Germinal center (tissue), 1 donor: Measurements from ENCODE around the gene PRDX1.

Source experiments
- DNase-seq: peaks from one replicate; pipeline ENCODE4 v3.0.0; 2012; ENCODE audit warnings: mixed read lengths, low spot score

The PRDX1 gene

GRCh38 chr1:45521413-45522323 lies at the start of gene PRDX1:
PRDX1 (minus strand) TSS chr1:45521884; CDS start chr1:45519043, 2,841 bp downstream.
- DNase-seq: peak; percentile 92

- no peak for DNase-seq
Observed at GRCh38 chr1:45570631-45571030, 48.9 kb upstream of the PRDX1 start.

GRCh38 chr1:45569962-45570581 lies 48.4 kb upstream of the PRDX1 start:
- peak; percentile 73 for DNase-seq

GRCh38 chr1:45569571-45569961 lies 47.9 kb upstream of the PRDX1 start:
- no peak for DNase-seq

- DNase-seq: no peak
Observed at GRCh38 chr1:45568421-45568820, 46.7 kb upstream of the PRDX1 start.

DNA sequence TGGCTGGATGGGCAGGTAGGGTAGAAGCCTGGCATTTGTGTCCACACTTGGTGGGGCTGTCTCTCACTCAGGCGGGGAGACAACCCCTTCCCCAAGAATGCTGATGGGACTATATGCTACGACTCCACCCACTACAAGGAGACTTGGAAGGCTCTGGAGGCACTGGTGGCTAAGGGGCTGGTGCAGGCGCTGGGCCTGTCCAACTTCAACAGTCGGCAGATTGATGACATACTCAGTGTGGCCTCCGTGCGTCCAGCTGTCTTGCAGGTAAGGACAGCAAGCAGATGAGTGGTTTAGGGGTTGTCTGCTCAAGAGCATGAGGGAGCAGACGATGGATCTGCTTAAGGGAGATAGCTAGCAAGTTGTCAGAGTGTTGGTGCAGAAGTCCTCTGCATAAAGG lies 46.2 kb upstream of the PRDX1 start:
- DNase-seq: no peak

DNA sequence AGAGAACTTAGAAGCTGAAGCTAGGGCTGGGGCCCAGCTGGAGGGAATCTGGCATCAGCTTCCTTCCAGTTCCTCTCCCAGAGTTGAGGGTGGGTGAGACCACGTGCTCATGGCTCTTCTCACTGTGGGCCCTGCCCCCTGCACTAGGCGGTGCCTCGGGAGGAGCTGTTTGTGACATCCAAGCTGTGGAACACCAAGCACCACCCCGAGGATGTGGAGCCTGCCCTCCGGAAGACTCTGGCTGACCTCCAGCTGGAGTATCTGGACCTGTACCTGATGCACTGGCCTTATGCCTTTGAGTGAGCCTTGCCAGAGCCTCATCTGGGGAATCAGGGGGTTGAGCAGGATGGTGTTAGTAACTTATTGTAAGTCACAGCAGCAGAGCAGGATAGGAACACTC lies 45.0 kb upstream of the PRDX1 start:
- no peak for DNase-seq

DNA sequence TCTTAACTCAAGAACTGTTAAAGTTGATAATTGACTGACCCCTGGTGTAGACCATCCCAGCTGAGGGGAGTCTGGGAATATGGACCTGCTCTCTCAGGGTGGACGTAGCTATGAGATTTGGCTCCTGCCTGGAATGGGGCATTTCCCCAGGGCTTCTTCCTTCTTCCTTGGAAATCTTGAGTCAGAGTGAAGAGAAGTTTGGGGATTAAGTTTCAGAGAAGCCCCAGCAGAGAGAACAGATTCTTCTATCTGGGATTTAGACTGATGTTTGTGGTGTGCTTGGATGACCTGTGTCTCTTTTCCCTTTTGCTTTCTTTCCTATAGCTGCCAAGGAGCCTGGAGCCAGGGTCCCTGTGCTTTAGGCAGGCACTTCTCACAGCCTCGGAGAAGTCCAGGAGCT lies 42.2 kb upstream of the PRDX1 start:
- DNase-seq: no peak

GRCh38 chr1:45557422-45557944 lies 35.8 kb upstream of the PRDX1 start:
- no peak for DNase-seq

DNA sequence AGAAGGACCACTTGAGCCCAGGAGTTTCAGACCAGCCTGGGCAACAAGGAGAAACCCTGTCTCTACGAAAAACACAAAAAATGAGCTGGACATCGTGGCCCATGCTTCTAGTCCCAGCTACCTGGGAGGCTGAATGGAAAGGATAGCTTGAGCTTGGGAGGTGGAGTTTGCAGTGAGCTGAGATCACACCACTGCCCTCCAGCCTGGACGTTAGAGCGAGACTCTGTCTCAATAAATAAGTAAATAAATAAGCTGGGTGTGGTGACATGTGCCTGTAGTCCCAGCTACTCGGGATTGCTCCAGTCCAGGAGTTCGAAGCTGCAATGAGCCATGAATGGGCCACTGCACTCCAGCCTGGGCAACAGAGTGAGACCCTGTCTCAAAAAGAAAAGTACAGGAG lies 32.5 kb upstream of the PRDX1 start:
- DNase-seq: no peak

- no peak for DNase-seq
Observed at GRCh38 chr1:45552331-45552730, 30.6 kb upstream of the PRDX1 start.

DNA sequence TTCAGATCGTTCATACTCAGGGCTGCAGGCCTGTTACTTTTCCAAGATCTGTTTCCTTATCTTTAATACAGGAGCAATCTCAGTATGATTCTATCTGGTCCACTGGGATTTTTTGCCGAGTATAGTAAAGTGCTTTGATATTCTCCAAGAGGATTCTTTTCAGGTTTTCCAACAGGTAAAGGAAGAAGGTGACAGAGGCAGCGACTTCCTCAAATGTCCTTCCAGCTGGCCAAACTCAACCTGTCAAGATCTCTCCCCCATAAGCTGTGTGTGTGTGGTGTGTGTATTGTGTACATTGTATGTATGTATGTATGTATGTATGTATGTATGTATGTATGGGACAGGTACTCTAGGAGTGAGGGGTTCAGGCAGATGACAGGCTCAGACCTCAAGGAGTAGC lies 30.0 kb upstream of the PRDX1 start:
- DNase-seq: no peak

DNA sequence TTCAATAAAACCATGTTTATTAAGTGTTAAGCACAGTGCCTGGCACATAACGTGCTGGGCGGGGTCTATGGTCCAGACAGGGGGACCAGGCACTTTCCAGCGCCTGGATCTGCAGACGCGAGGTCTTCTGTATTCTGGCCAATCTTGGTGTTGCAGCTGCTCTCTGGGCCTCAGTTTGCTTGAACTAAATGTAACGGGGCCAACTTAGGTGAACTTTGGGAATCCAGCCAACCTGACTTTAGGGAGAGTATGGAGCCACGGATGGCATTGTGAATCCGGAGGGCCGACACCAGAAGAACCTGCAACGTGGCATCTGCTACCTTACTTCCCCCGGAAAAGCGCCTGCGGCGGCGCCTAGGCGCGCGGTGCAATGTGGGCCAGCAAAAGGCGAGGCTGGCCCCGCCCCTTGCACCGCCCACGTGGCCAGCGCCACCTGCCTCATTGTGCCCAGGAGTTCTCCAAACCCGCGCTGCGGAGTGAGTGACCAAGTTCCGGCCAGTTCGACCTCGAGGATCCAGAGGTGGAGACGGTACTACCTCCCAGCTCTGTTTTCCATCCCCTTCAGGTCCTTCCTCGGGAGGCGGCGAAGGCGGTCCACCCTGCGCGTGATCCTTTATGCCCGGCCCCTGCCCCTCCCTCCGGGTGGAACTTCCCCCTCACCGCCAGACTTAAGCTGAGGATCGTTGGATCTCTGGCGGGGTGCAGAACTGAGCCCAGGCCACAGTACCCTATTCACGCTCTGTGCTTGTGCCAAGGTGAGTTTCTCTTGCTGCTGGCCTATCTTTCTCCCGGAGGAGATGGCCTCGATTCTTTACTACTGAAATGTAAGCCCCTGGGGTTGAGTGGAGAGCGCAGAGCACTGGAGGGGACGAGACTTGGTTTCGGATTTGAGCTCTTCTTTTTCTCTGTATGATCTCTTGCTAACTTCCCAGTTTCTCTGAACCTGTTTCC lies 29.0 kb upstream of the PRDX1 start, which contains the start of gene AKR1A1:
AKR1A1 (plus strand) TSS at position 426 of the 951 bp plus-strand sequence. CDS start 10,969 bp downstream, outside the sequence.
- DNase-seq: peak; percentile 86

DNA sequence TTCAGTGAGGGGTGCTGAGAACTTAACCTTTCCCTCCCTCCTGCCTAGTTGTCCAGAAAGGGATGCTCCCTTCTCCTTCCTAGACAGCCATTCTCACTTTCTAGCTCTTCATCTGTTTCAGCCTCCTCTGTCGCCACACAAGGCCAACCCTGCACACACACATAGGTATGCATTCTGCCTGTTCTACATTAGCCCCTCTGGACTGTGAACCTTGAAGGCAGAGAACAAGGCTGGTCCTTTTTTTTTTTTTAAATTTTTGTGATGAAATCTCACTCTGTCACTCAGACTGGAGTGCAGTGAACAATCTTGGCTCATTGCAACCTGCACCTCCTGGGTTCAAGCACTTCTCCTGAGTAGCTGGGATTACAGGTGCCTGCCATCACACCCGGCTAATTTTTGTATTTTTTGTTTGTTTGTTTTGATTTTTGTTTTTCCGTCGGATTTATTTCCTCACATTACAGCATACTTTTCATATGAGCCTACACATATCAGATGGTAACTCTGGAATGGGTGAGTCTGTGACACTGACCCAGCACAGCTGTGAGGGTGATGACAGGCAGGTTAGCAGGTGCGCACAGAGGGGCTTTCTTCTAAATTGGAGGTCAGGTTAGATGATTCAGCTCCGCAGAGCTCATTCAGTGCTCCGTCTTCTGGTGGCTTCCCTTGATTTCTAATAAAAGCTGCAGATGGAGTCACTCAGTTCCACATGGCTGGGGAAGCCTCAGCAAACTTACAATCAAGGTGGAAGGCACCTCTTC lies 24.0 kb upstream of the PRDX1 start:
- DNase-seq: no peak

- no peak for DNase-seq
Observed at GRCh38 chr1:45545019-45545493, 23.4 kb upstream of the PRDX1 start.

DNA sequence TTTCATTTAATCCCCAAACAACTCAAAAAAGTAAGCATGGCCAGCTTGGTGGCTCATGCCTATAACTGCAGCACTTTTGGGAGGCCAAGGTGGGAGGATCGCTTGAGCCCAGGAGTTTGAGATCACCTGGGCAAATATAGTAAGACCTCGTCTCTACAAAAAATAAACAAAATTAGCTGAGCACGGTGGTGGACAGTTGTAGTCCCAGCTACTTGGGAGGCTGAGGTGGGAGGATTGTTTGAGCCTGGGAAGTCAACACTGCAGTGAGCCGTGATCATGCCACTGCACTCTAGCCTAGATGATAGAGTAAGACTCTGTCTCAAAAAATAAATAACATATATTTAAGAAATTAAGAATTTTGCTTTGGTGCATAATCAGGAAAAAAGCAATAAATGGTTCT lies 22.8 kb upstream of the PRDX1 start:
- no peak for DNase-seq

DNA sequence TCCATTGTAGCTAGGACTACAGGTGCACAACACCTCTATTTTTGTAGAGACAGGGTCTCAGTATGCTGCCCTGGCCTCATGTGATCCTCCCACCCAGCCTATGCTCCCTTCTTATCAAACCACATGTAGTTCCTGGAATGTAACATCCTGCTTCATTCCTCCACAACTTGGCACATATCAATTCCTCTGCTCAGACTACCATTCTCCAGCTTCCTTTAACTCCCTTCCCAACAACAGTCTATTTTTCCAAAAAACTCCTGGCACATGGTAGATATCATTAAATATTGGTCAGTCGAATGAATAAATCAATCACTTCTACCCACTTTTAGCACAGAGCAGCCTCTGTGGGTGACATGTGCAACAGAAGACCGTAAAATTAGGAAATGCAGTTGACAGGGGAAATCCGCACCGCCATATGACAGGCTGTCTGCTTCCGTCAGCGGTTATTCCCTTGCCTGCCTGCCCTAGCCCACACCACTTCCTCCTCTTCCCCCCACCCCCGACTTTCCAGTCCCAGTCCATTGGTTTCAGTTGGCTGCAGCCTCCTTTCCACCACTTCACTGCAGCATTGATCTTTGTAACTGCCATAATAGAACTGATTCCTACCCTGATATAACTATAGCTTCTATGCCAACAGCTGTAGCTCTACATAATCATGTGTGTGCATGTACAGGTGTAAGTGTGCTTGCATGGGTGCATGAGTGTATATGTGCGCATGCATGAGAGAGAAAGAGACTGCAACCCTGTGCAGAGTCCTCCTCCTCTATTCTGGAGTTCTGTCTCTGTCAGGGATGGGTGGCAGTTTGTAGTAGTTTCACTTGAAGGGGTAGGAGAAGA lies 22.1 kb upstream of the PRDX1 start:
- peak; percentile 67 for DNase-seq

DNA sequence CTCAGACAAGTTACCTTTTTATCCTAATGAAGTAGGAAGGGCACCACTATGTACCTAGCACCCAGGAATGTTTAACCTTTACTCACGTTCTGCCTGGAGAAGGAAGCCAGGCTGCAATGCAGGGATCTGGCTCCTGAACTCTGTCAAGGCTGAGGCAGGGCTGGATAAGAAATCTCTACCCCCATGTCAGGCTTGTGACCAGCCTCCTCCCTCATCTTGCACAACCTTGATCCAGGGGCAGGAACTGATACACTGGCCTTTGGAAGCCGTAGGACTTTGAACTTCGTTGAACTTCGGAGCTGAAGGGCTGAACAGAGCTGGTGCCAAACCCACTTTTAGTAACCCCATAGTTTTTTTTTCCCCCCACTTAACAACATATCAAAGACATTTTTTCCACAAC lies 20.9 kb upstream of the PRDX1 start:
- no peak for DNase-seq

DNA sequence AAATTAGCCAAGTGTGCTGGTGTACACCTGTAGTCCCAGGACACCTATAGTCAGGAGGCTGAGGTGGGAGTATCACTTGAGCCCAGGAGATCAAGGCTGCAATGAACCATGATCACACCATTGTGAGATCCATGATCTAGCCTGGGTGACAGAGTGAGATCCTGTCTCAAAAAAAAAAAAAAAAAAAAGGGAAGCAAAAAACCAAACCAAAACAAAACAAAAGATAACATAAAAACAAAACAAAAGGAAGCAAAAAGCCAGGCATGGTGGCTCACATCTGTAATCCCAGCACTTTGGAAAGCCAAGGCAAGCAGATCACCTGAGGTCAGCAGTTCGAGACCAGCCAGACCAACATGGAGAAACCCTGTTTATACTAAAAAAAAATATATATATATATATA lies 19.5 kb upstream of the PRDX1 start:
- no peak for DNase-seq

DNA sequence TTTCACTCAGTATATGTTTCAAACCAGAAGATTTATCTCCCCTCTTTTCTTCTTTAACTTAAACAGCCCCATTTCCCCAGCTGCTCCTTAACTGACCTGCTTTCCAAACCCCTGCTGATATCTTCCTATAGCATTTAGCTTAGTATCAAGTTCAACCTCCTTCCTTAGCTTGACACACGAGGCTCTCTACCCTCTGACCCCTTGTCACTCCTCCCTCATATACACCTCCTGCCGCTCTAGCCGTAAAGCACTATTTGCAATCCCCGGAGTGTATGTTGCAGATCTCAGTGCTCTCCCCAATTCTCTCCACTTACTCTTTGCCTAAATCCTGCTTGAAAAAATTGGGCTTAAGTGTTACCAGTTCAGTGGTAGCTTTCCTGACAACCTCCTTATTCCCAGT lies 15.2 kb upstream of the PRDX1 start:
- DNase-seq: no peak
